GM23248 (cell line): ENCODE data around the gene RPH3AL. TPM values are rescaled to one million over a fixed set of nuclear protein-coding genes. Genes with fewer than 3 reads are reported as not detected.

Experiments used
- DNase-seq: peaks from one replicate; pipeline ENCODE4 v3.0.0-alpha.2; 2015
- H2AFZ ChIP-seq: fragments of 200-600 bp; sonication (generic); 2 replicates; pipeline ENCODE4 v1.6.1; 2016; ENCODE audit warnings: antibody characterized with exemption
- H3F3A ChIP-seq: fragments of 200-600 bp; sonication (generic); 2 replicates; pipeline ENCODE4 v1.6.1; 2016; ENCODE audit warnings: mild to moderate bottlenecking, antibody characterized with exemption, mixed run types; ENCODE audit not compliant: insufficient read depth
- H3K27ac ChIP-seq: fragments of 200-600 bp; sonication (generic); 2 replicates; pipeline ENCODE4 v1.5.1; 2016; ENCODE audit warnings: mild to moderate bottlenecking
- H3K27me3 ChIP-seq: fragments of 200-600 bp; sonication (generic); replicated peaks from 2 replicates; pipeline ENCODE4 v1.6.1; 2016; ENCODE audit warnings: mild to moderate bottlenecking; ENCODE audit not compliant: insufficient read depth
- H3K36me3 ChIP-seq: fragments of 200-600 bp; sonication (generic); 2 replicates; pipeline ENCODE4 v1.6.1; 2016; ENCODE audit warnings: low read depth, mild to moderate bottlenecking
- H3K4me1 ChIP-seq: fragments of 200-600 bp; sonication (generic); 2 replicates; pipeline ENCODE4 v1.6.1; 2016; ENCODE audit warnings: mild to moderate bottlenecking; ENCODE audit not compliant: insufficient read depth
- H3K4me2 ChIP-seq: fragments of 200-600 bp; sonication (generic); one replicate; pipeline ENCODE4 v1.6.1; 2016; ENCODE audit warnings: mild to moderate bottlenecking; ENCODE audit not compliant: unreplicated experiment
- H3K4me3 ChIP-seq: fragments of 200-600 bp; sonication (generic); 2 replicates; pipeline ENCODE4 v1.5.1; 2016; ENCODE audit warnings: mild to moderate bottlenecking
- H3K79me2 ChIP-seq: fragments of 200-600 bp; sonication (generic); 2 replicates; pipeline ENCODE4 v1.6.1; 2016; ENCODE audit warnings: mild to moderate bottlenecking; ENCODE audit not compliant: insufficient read depth
- H3K9ac ChIP-seq: fragments of 200-600 bp; sonication (generic); 2 replicates; pipeline ENCODE4 v1.6.1; 2016; ENCODE audit warnings: mild to moderate bottlenecking
- H3K9me2 ChIP-seq: fragments of 200-600 bp; sonication (generic); 2 replicates; pipeline ENCODE4 v1.6.1; 2016; ENCODE audit warnings: mixed run types, mild to moderate bottlenecking, moderate library complexity; ENCODE audit not compliant: insufficient read depth
- H3K9me3 ChIP-seq: fragments of 200-600 bp; sonication (generic); one replicate; pipeline ENCODE4 v1.6.1; 2017; ENCODE audit warnings: low read depth
- H4K20me1 ChIP-seq: fragments of 200-600 bp; sonication (generic); 2 replicates; pipeline ENCODE4 v1.6.0; 2016; ENCODE audit not compliant: insufficient read depth
- EZH2 ChIP-seq: fragments of 200-600 bp; sonication (generic); IDR thresholded peaks from 2 replicates; pipeline ENCODE4 v1.6.1; 2018; ENCODE audit warnings: antibody characterized with exemption, mild to moderate bottlenecking; ENCODE audit not compliant: insufficient read depth, poor library complexity, severe bottlenecking
- EZH2phosphoT487 ChIP-seq: fragments of 200-600 bp; sonication (generic); IDR thresholded peaks from 2 replicates; pipeline ENCODE4 v1.6.1; 2018; ENCODE audit warnings: antibody characterized with exemption, moderate library complexity, mild to moderate bottlenecking, low read depth; ENCODE audit not compliant: insufficient read depth
- WGBS, 2 experiments: methylation state at CpG; one replicate each; pipeline ENCODE4 v1.1.6; 2015 to 2017; ENCODE audit warnings: low lambda C conversion rate in 2 of 2, low coverage in 1 of 2; ENCODE audit errors: missing lambda C conversion rate in 2 of 2; 5-methylcytosine and 5-hydroxymethylcytosine counted together
- in situ Hi-C: fragments of 300-500 bp; cut with MboI; formaldehyde crosslinking; loops from 2 replicates; pipeline ENCODE4 v1.15.0; 2020
- polyA plus RNA-seq: library from polyadenylated mRNA; unstranded; fragments of >200 nt; fragmentation: Nextera tagmentation; extraction: Ambion mirVana; gene quantifications from 2 replicates; pipeline ENCODE4 v1.2.1, GENCODE V29; 2016
- total RNA-seq: library from RNA; depleted of rRNA; stranded (reverse); fragments of >200 nt; shearing (Covaris generic); gene quantifications from 2 replicates; pipeline ENCODE4 v1.2.3, GENCODE V29; 2014

RPH3AL gene
- total and polyA plus RNA-seq, 2 experiments from 2014 or later = 2.7 to 5.2 TPM

DNA sequence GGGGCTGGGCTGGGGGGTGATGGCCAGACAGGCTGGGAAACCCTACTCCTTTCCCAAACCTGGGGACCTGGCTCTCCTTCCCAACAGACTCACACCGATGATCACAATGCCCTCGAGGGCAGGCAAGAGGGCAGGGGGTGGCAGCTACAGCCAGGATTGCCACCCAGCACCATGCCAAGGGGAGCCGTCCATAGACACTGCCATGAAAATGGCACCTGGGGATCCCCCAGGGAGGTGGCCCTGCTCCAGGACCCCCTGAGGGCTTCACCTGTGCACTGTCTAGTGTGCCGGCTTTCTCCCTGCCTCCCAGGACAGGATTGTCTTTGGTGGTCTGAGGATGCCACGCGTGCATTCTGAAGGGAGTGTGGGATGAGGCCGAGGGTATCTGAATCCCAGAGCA, 24.6 kb downstream of the RPH3AL start:
- no peaks in the 10 kb centered on the region for H4K20me1 ChIP-seq

GRCh38 chr17:327296-327695, 25.3 kb downstream of the RPH3AL start:
- no peaks in the 10 kb centered on the region for H3K79me2 ChIP-seq
- H2AFZ ChIP-seq = no peak overlapping the region
- H3K9me2 ChIP-seq = no peaks in the 10 kb centered on the region
- H3K9ac ChIP-seq = no peak overlapping the region
- DNase-seq = no peak
- in situ Hi-C loops = no loop called here
- H3K36me3 ChIP-seq = no peaks in the 10 kb centered on the region
- H3K9me3 ChIP-seq = no peaks in the 10 kb centered on the region
- no peak overlapping the region for H3K4me3 ChIP-seq
- 82 to 84% methylated on average over 10 to 11 of the region's 11 CpGs for WGBS, 2 experiments
- TF ChIP-seq EZH2 (no peak), EZH2phosphoT487 (no peak)
- no peaks in the 10 kb centered on the region for H3F3A ChIP-seq
- no peak overlapping the region for H3K4me2 ChIP-seq
- H3K27me3 ChIP-seq = no peaks in the 10 kb centered on the region; the same call in 1 of the 2 replicates
- H3K27ac ChIP-seq = no peak overlapping the region
- no peaks in the 10 kb centered on the region for H4K20me1 ChIP-seq
- H3K4me1 ChIP-seq = no peaks in the 10 kb centered on the region

More for the DNA sequence above, 24.6 kb downstream of the RPH3AL start:
- Histone ChIP-seq H3K4me1 (no peaks in the 10 kb centered on the region), H3K9me3 (no peaks in the 10 kb centered on the region), H3K9me2 (no peaks in the 10 kb centered on the region), H3K27me3 (no peaks in the 10 kb centered on the region; the same call in 1 of the 2 replicates), H3F3A (no peaks in the 10 kb centered on the region), H3K79me2 (no peaks in the 10 kb centered on the region), H3K36me3 (no peaks in the 10 kb centered on the region), H3K4me2 (no peak overlapping the region), H3K9ac (no peak overlapping the region), H3K4me3 (no peak overlapping the region), H3K27ac (no peak overlapping the region), H2AFZ (no peak overlapping the region)
- TF ChIP-seq EZH2 (no peak), EZH2phosphoT487 (no peak)
- DNase-seq = no peak
- in situ Hi-C loops = no loop called here
- WGBS, 2 experiments = 86 to 89% methylated on average over 6 to 7 of the region's 7 CpGs

GRCh38 chr17:326010-326621, 26.5 kb downstream of the RPH3AL start:
- TF ChIP-seq EZH2 = no peak
- no peak for TF ChIP-seq EZH2phosphoT487
- H3K36me3 ChIP-seq = no peaks in the 10 kb centered on the region
- H3K79me2 ChIP-seq = no peaks in the 10 kb centered on the region
- H3K9ac ChIP-seq = no peak overlapping the region
- H3K27ac ChIP-seq = no peak overlapping the region
- H3K4me3 ChIP-seq = no peak overlapping the region
- no peaks in the 10 kb centered on the region for H3F3A ChIP-seq
- no peaks in the 10 kb centered on the region for H4K20me1 ChIP-seq
- WGBS, 2 experiments = 77 to 81% methylated on average over 21 of the region's 21 CpGs
- H3K4me2 ChIP-seq = no peak overlapping the region
- DNase-seq = no peak
- H3K27me3 ChIP-seq = no peaks in the 10 kb centered on the region
- in situ Hi-C loops = no loop called here
- H3K9me2 ChIP-seq = no peaks in the 10 kb centered on the region
- no peaks in the 10 kb centered on the region for H3K9me3 ChIP-seq
- H2AFZ ChIP-seq = no peak overlapping the region
- no peaks in the 10 kb centered on the region for H3K4me1 ChIP-seq

- Histone ChIP-seq H3K4me3 (no peak overlapping the region), H3K4me1 (no peaks in the 10 kb centered on the region), H3K9me3 (no peaks in the 10 kb centered on the region), H3K4me2 (no peak overlapping the region), H3K27ac (no peak overlapping the region), H4K20me1 (no peaks in the 10 kb centered on the region), H3K36me3 (no peaks in the 10 kb centered on the region), H3K9me2 (no peaks in the 10 kb centered on the region), H3K79me2 (no peaks in the 10 kb centered on the region), H3K9ac (no peak overlapping the region), H2AFZ (no peak overlapping the region), H3F3A (no peaks in the 10 kb centered on the region), H3K27me3 (no peaks in the 10 kb centered on the region)
- DNase-seq = no peak
- TF ChIP-seq EZH2 (no peak), EZH2phosphoT487 (no peak)
- in situ Hi-C loops = no loop called here
- 73 to 75% methylated on average over 13 of the region's 13 CpGs for WGBS, 2 experiments
These were observed 27.2 kb downstream of the RPH3AL start for GRCh38 chr17:325270-326009.
